B cell (primary cell): ENCODE data around the gene ADK. TPM values are rescaled to one million over a fixed set of nuclear protein-coding genes. Genes with fewer than 3 reads are reported as not detected.
"Not testable (repeated sequence)": the region's sequence is repeated elsewhere in the genome, so short reads cannot be mapped to it uniquely, and the experiment has no call there.

Source experiments
- ATAC-seq: fragments of 200-7000 bp; cut with Tn5 transposase; one replicate; pipeline ENCODE4 v1.10.0; 2021; ENCODE audit warnings: low read depth, mild to moderate bottlenecking, moderate number of reproducible peaks, moderate library complexity
- CTCF ChIA-PET: fragments of 350-600 bp; sonication (Branson Sonifier 250); formaldehyde crosslinking; loops from one replicate; lab custom pipeline; 2021; ENCODE audit warnings: antibody characterized with exemption, inconsistent platforms; lab: Charles Lee
- POLR2A ChIA-PET: fragments of 350-600 bp; sonication (Branson Sonifier 250); formaldehyde crosslinking; loops from one replicate; lab custom pipeline; 2021; ENCODE audit warnings: antibody characterized with exemption; lab: Charles Lee
- DNase-seq: peaks from one replicate; pipeline ENCODE4 v3.0.0; 2013
- H2AFZ ChIP-seq: 2 replicates; pipeline ENCODE4 v1.6.1; 2012; ENCODE audit warnings: mild to moderate bottlenecking, low read depth, low read length; ENCODE audit not compliant: insufficient read depth, poor library complexity, severe bottlenecking
- H3K27ac ChIP-seq, 2 donors: 1 replicate in 1 of 2; 2 replicates in 1 of 2; pipeline ENCODE4 v1.5.1; 2012 to 2013; ENCODE audit warnings: low read length in 2 of 2, mild to moderate bottlenecking in 2 of 2, moderate library complexity in 1 of 2
- H3K27me3 ChIP-seq, 4 experiments: fragments of 200-600 bp in 1 of 4; sonication (generic) in 1 of 4; replicated peaks in 1 of 4; 1 replicate in 2 of 4; 2 replicates in 2 of 4; pipeline versions ENCODE4 v1.6.1 to v1.7.0; 2013 to 2016; ENCODE audit warnings: low read length in 3 of 4, mild to moderate bottlenecking in 2 of 4, mixed read lengths in 1 of 4, moderate library complexity in 1 of 4; ENCODE audit not compliant: insufficient read depth in 4 of 4, control insufficient read depth in 3 of 4; ENCODE audit errors: control extremely low read depth in 1 of 4
- H3K36me3 ChIP-seq, 2 experiments: replicated peaks in 1 of 2; 1 replicate in 1 of 2; 2 replicates in 1 of 2; pipeline versions ENCODE4 v1.6.1 to v1.7.1; 2013; ENCODE audit warnings: low read length in 1 of 2; ENCODE audit not compliant: insufficient read depth in 2 of 2, control insufficient read depth in 1 of 2; ENCODE audit errors: control extremely low read depth in 1 of 2, extremely low read depth in 1 of 2
- H3K4me1 ChIP-seq, 2 donors: fragments of 200-600 bp in 1 of 2; sonication (generic) in 1 of 2; 1 replicate in 1 of 2; 2 replicates in 1 of 2; pipeline versions ENCODE4 v1.5.1 to v1.6.1; 2013 to 2017; ENCODE audit warnings: low read length in 2 of 2; ENCODE audit not compliant: control insufficient read depth in 2 of 2, insufficient read depth in 2 of 2
- H3K4me2 ChIP-seq: replicated peaks from 2 replicates; pipeline ENCODE3; 2012; ENCODE audit warnings: mild to moderate bottlenecking, low read depth, low read length; ENCODE audit not compliant: poor library complexity, severe bottlenecking
- H3K4me3 ChIP-seq, 5 experiments: fragments of 200-600 bp in 1 of 5; sonication (generic) in 1 of 5; 1 replicate in 3 of 5; 2 replicates in 2 of 5; pipeline versions ENCODE4 v1.5.1 to v1.7.0; 2011 to 2016; ENCODE audit warnings: low read length in 4 of 5, mild to moderate bottlenecking in 4 of 5, low read depth in 2 of 5, control low read depth in 1 of 5, moderate library complexity in 1 of 5; ENCODE audit not compliant: insufficient read depth in 1 of 5; ENCODE audit errors: control extremely low read depth in 1 of 5, extremely low read depth in 1 of 5
- H3K79me2 ChIP-seq: fragments of 200-600 bp; sonication (generic); one replicate; pipeline ENCODE4 v1.6.0; 2016; ENCODE audit warnings: low read length; ENCODE audit not compliant: control insufficient read depth, insufficient read depth
- H3K9ac ChIP-seq: fragments of 200-600 bp; sonication (generic); 2 replicates; pipeline ENCODE4 v1.6.1; 2017; ENCODE audit warnings: mild to moderate bottlenecking, low read length, moderate library complexity
- H3K9me3 ChIP-seq, 3 donors: one replicate each; pipeline versions ENCODE4 v1.6.1 to v1.7.1; 2013; ENCODE audit warnings: low read length in 2 of 3; ENCODE audit not compliant: control insufficient read depth in 2 of 3, insufficient read depth in 1 of 3; ENCODE audit errors: control extremely low read depth in 1 of 3
- H4K20me1 ChIP-seq: 2 replicates; pipeline ENCODE4 v1.6.0; 2012; ENCODE audit warnings: mild to moderate bottlenecking, low read length; ENCODE audit not compliant: insufficient read depth, control insufficient read depth, poor library complexity, severe bottlenecking
- H3K27ac Mint-ChIP-seq: one replicate; pipeline ENCODE4 v1.8.0; 2021; ENCODE audit warnings: mixed read lengths
- H3K27me3 Mint-ChIP-seq: one replicate; pipeline ENCODE4 v1.8.0; 2021; ENCODE audit warnings: mixed read lengths
- H3K4me1 Mint-ChIP-seq: one replicate; pipeline ENCODE4 v1.8.0; 2021; ENCODE audit warnings: mixed read lengths
- H3K4me3 Mint-ChIP-seq: one replicate; pipeline ENCODE4 v1.8.0; 2021; ENCODE audit warnings: mixed read lengths
- H3K9me3 Mint-ChIP-seq: one replicate; pipeline ENCODE4 v1.8.0; 2022; ENCODE audit warnings: mixed read lengths; ENCODE audit not compliant: insufficient read depth
- EZH2 ChIP-seq: IDR thresholded peaks from 2 replicates; pipeline ENCODE4 v1.6.1; 2012; ENCODE audit warnings: borderline replicate concordance, low read depth, mild to moderate bottlenecking, moderate library complexity, low read length; ENCODE audit not compliant: insufficient read depth, poor library complexity, severe bottlenecking
- WGBS: methylation state at CpG from one replicate; pipeline ENCODE4 v1.1.5; 2013; ENCODE audit warnings: missing lambda C conversion rate; ENCODE audit not compliant: insufficient coverage; 5-methylcytosine and 5-hydroxymethylcytosine counted together
- intact Hi-C: fragments of 100-400 bp; cut with micrococcal nuclease; formaldehyde crosslinking; loops from one replicate; pipeline ENCODE4 v1.10.0; 2022
- polyA plus RNA-seq: library from polyadenylated mRNA; depleted of rRNA; stranded (reverse); fragments of >200 nt; gene quantifications from 2 replicates; pipeline ENCODE4 v1.2.3, GENCODE V29; 2012
- total RNA-seq, 2 donors: library from RNA; stranded (reverse); fragments of 120-200 nt in 1 of 2; gene quantifications; 1 replicate in 1 of 2; 2 replicates in 1 of 2; pipeline versions ENCODE4 v1.2.3 to v1.2.4, GENCODE V29; 2013 to 2022
- TF ChIP-seq, protein P1 (sequence below): fragments of 200-600 bp; IDR thresholded peaks from one replicate; pipeline ENCODE4 v1.8.0; 2022; ENCODE audit warnings: antibody characterized with exemption, mild to moderate bottlenecking

The ADK gene
- total and polyA plus RNA-seq, 2 donors (not counting 1 experiment from before 2014, with no cell fraction given): 37.2 to 52.6 TPM

DNA sequence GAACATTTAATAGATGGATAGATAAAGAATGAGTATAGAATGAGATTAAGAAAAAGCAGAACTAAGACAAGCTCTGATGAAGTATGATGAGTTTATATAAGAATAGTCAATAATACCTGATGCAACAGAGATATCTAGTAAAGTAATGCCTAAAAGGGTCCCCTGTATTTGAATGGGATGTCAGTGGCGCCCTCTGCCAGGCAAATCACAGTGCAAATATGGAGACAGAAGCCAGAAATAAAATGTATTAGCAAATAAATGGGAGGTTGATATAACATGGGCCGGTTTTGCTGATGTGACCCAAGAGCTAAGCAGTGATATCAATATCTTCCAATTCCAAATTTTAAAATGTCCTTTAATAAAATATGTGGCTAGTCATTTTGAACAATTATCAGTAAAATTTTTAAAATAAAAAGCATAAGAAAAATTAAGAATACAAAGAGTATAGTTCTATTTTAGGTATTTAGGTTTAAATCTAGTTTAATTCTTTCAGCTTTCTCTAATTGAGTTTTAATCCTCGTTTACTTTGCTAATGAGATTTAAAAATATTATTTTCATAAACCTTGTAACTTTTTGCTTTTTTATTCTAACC lies 62.6 kb downstream of the ADK start:
- Histone ChIP-seq H3K27me3 (no peaks in the 10 kb centered on the region), H3K4me3 (no peak overlapping the region), H3K4me2 (no peak overlapping the region), H3K79me2 (peaks cover 73% of the 10 kb centered on the region), H3K36me3 (no peaks in the 10 kb centered on the region), H4K20me1 (peaks cover 35% of the 10 kb centered on the region), H3K27ac (peak overlapping the region in 1 of 2 donors; percentile 69), H3K4me1 (peaks cover 6 to 10% of the 10 kb centered on the region in 2 donors), H3K9ac (no peak overlapping the region), H2AFZ (no peak overlapping the region), H3K9me3 (no peaks in the 10 kb centered on the region)
- no peaks in the 10 kb centered on the region for H3K9me3 Mint-ChIP-seq
- intact Hi-C loops: loop anchor here (1.0 to 5.0 kb wide), 3 partner anchors 36 to 86 kb away; partner anchors contain the start of gene ADK
- H3K27ac Mint-ChIP-seq: peak overlapping the region; percentile 39
- TF ChIP-seq EZH2: no peak
- TF ChIP-seq, protein P1, sequence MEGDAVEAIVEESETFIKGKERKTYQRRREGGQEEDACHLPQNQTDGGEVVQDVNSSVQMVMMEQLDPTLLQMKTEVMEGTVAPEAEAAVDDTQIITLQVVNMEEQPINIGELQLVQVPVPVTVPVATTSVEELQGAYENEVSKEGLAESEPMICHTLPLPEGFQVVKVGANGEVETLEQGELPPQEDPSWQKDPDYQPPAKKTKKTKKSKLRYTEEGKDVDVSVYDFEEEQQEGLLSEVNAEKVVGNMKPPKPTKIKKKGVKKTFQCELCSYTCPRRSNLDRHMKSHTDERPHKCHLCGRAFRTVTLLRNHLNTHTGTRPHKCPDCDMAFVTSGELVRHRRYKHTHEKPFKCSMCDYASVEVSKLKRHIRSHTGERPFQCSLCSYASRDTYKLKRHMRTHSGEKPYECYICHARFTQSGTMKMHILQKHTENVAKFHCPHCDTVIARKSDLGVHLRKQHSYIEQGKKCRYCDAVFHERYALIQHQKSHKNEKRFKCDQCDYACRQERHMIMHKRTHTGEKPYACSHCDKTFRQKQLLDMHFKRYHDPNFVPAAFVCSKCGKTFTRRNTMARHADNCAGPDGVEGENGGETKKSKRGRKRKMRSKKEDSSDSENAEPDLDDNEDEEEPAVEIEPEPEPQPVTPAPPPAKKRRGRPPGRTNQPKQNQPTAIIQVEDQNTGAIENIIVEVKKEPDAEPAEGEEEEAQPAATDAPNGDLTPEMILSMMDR: peak; percentile 68
- no peaks in the 10 kb centered on the region for H3K27me3 Mint-ChIP-seq
- no peak overlapping the region for H3K4me3 Mint-ChIP-seq
- ChIA-PET CTCF (interaction anchor here (0.8 to 4.8 kb wide), 30 partner anchors 10 to 1021 kb away, joined by 3 to 58 read pairs (median 5); partner anchors contain the start of genes ADK and AP3M1), POLR2A (interaction anchor here (2.0 kb wide), 1 partner anchor 37 kb away, joined by 5 read pairs; no protein-coding TSS in a partner anchor)
- peak; percentile 62 for ATAC-seq
- no CpG with 5 or more reads among the region's 3 CpGs for WGBS
- peak; percentile 70 for DNase-seq
- H3K4me1 Mint-ChIP-seq: peaks cover 23% of the 10 kb centered on the region

DNA sequence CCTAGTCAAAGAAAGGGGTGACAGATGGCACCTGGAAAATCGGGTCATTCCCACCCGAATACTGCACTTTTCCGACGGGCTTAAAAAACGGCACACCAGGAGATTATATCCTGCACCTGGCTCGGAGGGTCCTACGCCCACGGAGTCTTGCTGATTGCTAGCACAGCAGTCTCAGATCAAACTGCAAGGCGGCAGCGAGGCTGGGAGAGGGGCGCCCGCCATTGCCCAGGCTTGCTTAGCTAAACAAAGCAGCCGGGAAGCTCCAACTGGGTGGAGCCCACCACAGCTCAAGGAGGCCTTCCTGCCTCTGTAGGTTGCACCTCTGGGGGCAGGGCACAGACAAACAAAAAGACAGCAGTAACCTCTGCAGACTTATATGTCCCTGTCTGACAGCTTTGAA lies 66.1 kb downstream of the ADK start:
- H3K27ac ChIP-seq, H3K27me3 ChIP-seq, H3K27ac Mint-ChIP-seq, H3K36me3 ChIP-seq, POLR2A ChIA-PET, H3K4me3 ChIP-seq, ATAC-seq, CTCF ChIA-PET, intact Hi-C loops, H3K4me3 Mint-ChIP-seq, H3K9me3 Mint-ChIP-seq, H3K4me2 ChIP-seq, H3K27me3 Mint-ChIP-seq, H2AFZ ChIP-seq, DNase-seq, H3K9ac ChIP-seq, H3K9me3 ChIP-seq, H3K4me1 ChIP-seq: not testable (repeated sequence)
- Histone ChIP-seq H4K20me1 (peaks cover 31% of the 10 kb centered on the region), H3K79me2 (peaks cover 46% of the 10 kb centered on the region)
- peaks cover 15% of the 10 kb centered on the region for H3K4me1 Mint-ChIP-seq
- WGBS: 99% methylated on average over 11 of the region's 13 CpGs

DNA sequence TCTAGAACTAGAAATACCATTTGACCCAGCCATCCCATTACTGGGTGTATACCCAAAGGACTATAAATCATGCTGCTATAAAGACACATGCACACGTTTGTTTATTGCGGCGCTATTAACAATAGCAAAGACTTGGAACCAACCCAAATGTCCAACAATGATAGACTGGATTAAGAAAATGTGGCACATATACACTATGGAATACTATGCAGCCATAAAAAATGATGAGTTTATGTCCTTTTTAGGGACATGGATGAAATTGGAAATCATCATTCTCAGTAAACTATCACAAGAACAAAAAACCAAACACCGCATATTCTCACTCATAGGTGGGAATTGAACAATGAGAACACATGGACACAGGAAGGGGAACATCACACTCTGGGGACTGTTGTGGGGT lies 71.4 kb downstream of the ADK start:
- H3K4me1 Mint-ChIP-seq: not testable (repeated sequence)
- CTCF ChIA-PET: interaction anchor here (1.4 kb wide), 1 partner anchor 9 kb away, joined by 6 read pairs; no protein-coding TSS in a partner anchor

More for the DNA sequence above, 71.4 kb downstream of the ADK start:
- H4K20me1 ChIP-seq, intact Hi-C loops, H3K4me3 ChIP-seq, H3K9me3 Mint-ChIP-seq, ATAC-seq, H3K79me2 ChIP-seq, H3K4me3 Mint-ChIP-seq, H3K4me1 ChIP-seq, H3K4me2 ChIP-seq, H3K27me3 ChIP-seq, H3K9ac ChIP-seq, H2AFZ ChIP-seq, H3K27ac Mint-ChIP-seq, H3K27me3 Mint-ChIP-seq, POLR2A ChIA-PET, DNase-seq, H3K36me3 ChIP-seq, H3K9me3 ChIP-seq, H3K27ac ChIP-seq: not testable (repeated sequence)
- WGBS: no CpG with 5 or more reads among the region's 4 CpGs
